ENCODE measurements around the gene FAM78A.

Gene FAM78A

DNA sequence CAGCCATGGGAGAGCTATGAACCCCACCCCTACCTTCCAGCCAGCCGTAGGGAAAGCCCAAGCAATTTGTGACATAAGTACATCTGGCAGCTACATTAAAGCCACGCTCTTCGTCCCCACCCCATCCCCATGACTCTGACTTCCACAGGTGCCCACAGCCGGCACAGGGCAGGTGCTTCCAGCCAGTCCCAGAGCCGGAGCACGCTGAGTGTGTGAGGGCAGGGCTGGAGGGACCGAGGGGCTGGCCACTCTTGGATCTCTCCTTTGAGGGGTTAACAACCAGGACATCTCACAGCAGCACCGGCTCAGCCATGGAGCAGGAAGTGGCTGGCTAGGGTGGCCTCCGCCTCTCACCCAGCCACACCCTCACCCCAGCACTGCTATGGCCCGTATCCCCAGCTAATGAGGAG lies 2.4 kb upstream of the FAM78A start:
- no peak overlapping the region for H3K27ac ChIP-seq
- ChIA-PET POLR2A (ENCODE audit: low non-redundant PET) (interaction anchor here (0.6 kb wide), 1 partner anchor 72 kb away, joined by 3 read pairs; no protein-coding TSS in a partner anchor), CTCF (interaction anchor here (0.6 kb wide), 1 partner anchor 313 kb away, joined by 3 read pairs; no protein-coding TSS in a partner anchor)
- DNase-seq (ENCODE audit: low spot score) = no peak
- TF ChIP-seq, protein P1, sequence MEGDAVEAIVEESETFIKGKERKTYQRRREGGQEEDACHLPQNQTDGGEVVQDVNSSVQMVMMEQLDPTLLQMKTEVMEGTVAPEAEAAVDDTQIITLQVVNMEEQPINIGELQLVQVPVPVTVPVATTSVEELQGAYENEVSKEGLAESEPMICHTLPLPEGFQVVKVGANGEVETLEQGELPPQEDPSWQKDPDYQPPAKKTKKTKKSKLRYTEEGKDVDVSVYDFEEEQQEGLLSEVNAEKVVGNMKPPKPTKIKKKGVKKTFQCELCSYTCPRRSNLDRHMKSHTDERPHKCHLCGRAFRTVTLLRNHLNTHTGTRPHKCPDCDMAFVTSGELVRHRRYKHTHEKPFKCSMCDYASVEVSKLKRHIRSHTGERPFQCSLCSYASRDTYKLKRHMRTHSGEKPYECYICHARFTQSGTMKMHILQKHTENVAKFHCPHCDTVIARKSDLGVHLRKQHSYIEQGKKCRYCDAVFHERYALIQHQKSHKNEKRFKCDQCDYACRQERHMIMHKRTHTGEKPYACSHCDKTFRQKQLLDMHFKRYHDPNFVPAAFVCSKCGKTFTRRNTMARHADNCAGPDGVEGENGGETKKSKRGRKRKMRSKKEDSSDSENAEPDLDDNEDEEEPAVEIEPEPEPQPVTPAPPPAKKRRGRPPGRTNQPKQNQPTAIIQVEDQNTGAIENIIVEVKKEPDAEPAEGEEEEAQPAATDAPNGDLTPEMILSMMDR (conservative IDR thresholded peaks at IDR 0.05; ENCODE audit: low read depth) = no peak

GRCh38 chr9:131277910-131278701 lies 1.8 kb upstream of the FAM78A start:
- TF ChIP-seq, protein P1 (conservative IDR thresholded peaks at IDR 0.05; ENCODE audit: low read depth) = no peak
- peak; percentile 95 for DNase-seq (ENCODE audit: low spot score)
- POLR2A ChIA-PET (ENCODE audit: low non-redundant PET) = interaction anchor here (0.6 kb wide), 1 partner anchor 72 kb away, joined by 3 read pairs; no protein-coding TSS in a partner anchor
- no peak overlapping the region for H3K27ac ChIP-seq
- CTCF ChIA-PET = interaction anchor here (0.6 to 1.0 kb wide), 3 partner anchors 22 to 313 kb away, joined by 3 read pairs; no protein-coding TSS in a partner anchor

DNA sequence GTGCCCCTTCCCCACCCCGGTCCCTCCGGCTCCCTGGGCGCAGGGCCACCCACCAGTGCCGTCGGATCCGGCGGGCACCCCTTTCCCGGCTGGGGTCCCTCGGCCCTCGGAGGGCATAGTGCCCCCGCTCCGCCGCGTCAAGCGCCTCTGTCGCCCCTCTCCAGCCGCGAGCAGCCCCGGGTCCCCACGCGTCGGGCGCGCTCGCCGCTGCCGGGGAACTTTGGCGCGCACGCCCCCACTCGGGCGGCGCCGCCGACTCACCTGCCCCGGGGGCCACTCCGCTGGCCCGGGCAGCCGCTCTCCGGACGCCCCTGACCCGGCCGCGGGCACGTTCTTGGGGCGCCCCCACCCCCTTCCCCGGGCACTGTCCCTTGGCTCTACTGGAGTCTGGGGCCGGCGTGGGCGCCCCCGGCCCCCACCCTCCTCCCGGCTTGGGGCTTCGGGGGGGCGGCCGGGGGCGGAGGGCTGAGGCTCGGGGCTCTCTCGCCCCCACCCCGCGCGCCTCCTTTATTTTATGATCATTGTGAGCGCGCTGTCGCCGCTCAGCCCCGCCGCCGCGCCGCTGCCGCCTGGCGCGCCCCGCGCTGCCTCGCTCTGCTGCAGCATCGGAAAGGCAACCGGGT lies 1.1 kb upstream of the FAM78A start:
- TF ChIP-seq, protein P1 (conservative IDR thresholded peaks at IDR 0.05; ENCODE audit: low read depth) = no peak
- DNase-seq (ENCODE audit: low spot score) = no peak
- POLR2A ChIA-PET (ENCODE audit: low non-redundant PET) = no interaction called here
- CTCF ChIA-PET = interaction anchor here (0.7 to 1.0 kb wide), 2 partner anchors 23 to 59 kb away, joined by 3 read pairs; no protein-coding TSS in a partner anchor
- H3K27ac ChIP-seq = no peak overlapping the region

DNA sequence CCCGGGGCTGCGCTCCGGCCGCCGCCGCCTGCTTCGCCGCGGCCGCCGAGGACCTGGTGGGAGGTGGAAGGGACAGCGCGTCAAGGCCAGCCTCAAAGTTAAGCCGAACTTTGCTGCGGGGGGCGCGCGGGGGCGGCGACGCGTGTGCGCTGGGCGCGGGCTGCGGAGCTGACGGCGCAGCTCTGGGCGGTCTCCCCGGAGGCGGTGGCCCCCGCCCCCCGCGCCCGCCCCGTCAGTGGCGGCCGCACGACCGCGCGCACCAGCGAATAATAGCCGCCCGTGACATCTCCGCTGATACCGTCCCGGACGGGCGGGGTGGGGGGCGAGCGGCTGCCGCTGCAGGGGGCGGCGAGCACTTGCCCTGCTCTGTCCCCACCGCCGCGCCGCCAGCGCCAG lies 579 bp upstream of the FAM78A start:
- TF ChIP-seq, protein P1 (conservative IDR thresholded peaks at IDR 0.05; ENCODE audit: low read depth) = no peak
- ChIA-PET CTCF (interaction anchor here (0.6 kb wide), 2 partner anchors 62 to 96 kb away, joined by 3 to 4 read pairs; no protein-coding TSS in a partner anchor), POLR2A (ENCODE audit: low non-redundant PET) (no interaction called here)
- no peak for DNase-seq (ENCODE audit: low spot score)
- no peak overlapping the region for H3K27ac ChIP-seq

DNA sequence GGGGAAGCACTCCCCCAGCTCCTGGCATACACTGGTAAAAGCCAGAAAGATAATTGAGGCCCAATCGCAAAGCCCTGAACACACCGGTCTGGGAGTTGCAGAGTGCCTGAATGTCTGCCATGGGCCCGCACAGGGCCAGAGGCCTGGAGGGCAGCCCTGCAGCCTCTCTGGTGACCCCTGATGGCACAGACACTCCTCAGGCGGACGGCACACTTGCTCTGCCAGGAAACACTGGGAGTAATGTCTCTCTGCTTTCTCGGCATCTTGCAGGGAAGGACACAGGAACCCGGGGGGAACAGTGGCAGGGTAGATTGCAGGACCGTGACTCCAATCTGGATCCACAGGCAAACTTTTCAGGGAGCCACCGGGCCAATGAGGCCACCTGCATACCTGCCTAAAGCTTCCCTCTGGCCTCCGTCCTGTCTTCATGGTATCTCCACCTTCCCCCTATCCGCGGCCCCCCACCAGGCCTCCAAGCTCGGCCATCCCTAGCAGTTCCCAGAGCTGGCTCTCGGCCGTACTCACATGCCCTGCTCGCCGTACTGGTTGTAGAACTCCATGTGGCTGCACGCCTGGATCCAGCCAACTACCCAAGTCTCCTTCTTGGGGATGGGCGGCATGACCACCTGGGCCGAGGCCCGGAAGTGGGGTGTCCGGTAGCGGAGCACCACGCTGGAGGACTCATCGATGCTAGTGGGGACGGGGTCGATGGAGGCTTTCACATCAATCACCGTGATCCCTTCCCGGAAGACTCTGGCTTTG lies 797 bp downstream of the FAM78A start:
- H3K27ac ChIP-seq = no peak overlapping the region
- TF ChIP-seq, protein P1 (conservative IDR thresholded peaks at IDR 0.05; ENCODE audit: low read depth) = no peak
- ChIA-PET POLR2A (ENCODE audit: low non-redundant PET) (no interaction called here), CTCF (no interaction called here)
- DNase-seq (ENCODE audit: low spot score) = no peak
